HG03442 (cell line): ENCODE results near the gene NT5M.
A peak's percentile ranks its signal among the peaks of the same experiment; 100 is the strongest.

Experiments used
- ATAC-seq: cut with Tn5 transposase; IDR thresholded peaks from one replicate; pipeline ENCODE4 v1.9.1; 2021; ENCODE audit warnings: mild to moderate bottlenecking, moderate library complexity; ENCODE audit not compliant: unreplicated experiment

NT5M gene

DNA sequence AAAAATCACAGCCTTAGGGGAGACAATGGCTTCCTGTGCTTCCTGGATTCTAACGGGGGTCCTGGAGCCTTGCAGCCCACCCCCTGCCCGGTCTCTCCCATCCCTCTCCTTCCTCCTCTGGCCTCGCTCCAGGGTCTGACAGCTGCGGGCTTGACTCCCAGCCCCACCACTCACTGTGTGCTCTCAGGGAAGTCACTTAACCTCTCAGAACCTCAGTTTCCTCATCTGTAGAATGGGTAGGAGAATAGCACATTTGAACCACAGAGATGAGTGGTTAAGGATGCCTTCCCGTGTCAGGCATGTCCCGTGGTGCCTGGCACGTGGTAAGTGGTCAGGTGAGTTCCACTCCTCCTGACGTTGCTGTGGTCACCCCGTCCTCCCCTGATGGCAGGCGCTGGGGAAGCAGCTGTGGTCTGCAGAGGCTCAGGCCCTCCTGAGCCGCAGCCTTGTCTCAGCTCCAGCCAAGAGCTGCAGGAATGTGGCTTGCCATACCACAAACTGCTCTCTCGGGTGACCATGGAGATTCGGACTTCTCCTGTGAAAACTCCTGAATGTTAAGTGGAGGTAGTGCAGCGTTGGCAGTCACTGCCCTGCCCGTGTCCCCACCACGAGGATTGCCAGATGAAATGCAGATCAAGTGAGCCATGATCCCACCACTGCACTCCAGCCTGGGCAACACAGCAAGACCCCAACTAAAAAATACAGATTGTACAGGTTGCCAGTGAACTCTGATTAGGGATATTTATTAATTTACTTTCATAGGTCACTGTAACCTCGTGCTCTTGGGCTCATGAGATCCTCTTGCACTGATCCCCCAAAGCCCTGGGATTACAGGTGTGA lies 85.7 kb downstream of the NT5M start:
- ATAC-seq, result no peak

DNA sequence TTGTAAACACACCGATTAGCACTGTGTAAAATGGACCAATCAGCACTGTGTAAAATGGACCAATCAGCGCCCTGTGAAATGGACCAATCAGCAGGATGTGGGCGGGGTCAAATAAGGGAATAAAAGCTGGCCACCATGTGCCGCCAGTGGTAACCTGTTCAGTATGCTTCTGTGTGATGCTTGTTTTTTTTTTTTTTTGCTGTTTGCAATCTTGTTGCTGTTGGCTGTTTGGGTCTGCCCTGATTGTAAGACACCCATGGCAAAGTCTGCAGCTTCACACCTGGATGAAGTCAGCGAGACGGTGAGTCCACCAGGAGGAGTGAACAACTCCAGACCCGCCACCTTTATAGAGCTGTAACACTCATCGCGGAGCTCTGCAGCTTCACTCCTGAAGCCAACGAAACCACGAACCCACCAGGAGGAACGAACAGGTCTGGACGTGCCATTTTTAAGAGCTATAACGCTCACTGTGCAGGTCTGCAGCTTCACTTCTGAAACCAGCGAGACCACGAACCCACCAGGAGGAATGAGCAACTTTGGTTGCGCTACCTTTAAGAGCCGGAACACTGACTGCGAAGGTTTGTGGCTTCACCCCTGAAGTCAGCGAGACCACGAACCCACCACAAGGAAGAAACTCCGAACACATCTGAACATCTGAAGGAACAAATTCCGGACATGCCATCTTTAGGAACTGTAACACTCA lies 88.6 kb downstream of the NT5M start:
- ATAC-seq, result peak; percentile 46

GRCh38 chr17:17393976-17394375 lies 90.8 kb downstream of the NT5M start:
- ATAC-seq, result no peak

DNA sequence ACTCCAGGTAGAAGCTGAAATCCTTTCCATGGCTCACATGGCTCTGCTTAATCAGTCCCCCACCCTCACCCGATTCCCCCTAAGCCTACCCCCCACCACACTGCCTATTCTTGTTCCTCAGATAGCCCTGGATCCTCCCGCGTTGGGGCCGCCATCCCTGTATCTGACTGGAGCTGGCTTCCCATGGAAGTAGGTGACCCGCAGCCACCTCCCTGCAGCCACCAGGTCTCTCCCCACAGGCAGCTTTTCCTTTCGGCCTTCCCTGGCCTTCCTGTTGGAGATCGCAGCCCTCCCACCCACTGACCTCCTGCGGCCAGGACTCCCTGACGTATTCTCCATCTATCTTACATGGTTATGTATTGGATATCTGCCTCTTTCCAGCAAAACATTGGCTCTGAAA lies 91.3 kb downstream of the NT5M start:
- ATAC-seq, result no peak

- ATAC-seq, result no peak
Measured at GRCh38 chr17:17395246-17395802, 92.2 kb downstream of the NT5M start.

- ATAC-seq, result no peak
Measured at GRCh38 chr17:17395885-17396284, 92.7 kb downstream of the NT5M start.
